ENCODE measurements around the gene THAP4. TPM values are rescaled to one million over a fixed set of nuclear protein-coding genes. Genes with fewer than 3 reads are reported as not detected.

Gene THAP4
- total and polyA plus RNA-seq, 2 of the 13 experiments (the other 11 are each of a cell fraction or from before 2014, with no cell fraction given) = 59.7 to 75.7 TPM

GRCh38 chr2:241558532-241559322 lies 78.2 kb downstream of the THAP4 start, which contains the start of gene BOK (continued):
- TF ChIP-seq HNF1B (CRISPR knock-in tag; IDR thresholded peaks at IDR 0.05) (no peak), TCF12 (IDR thresholded peaks at IDR 0.05) (no peak), TCF12 (CRISPR knock-in tag; IDR thresholded peaks at IDR 0.05) (0 out of 2 replicates have a peak, but pooled peaks have one; percentile 23), MXD3 (CRISPR knock-in tag; IDR thresholded peaks at IDR 0.05) (peak; percentile 63; the same call in 1 of the 2 replicates), ZFP36L2 (CRISPR knock-in tag; IDR thresholded peaks at IDR 0.05) (0 out of 2 replicates have a peak, but pooled peaks have one; percentile 43), RBM22 (optimal IDR thresholded peaks at IDR 0.05; ENCODE audit: low read length) (no peak), TFDP1 (CRISPR knock-in tag; IDR thresholded peaks at IDR 0.05; ENCODE audit: borderline replicate concordance) (peak; percentile 58; the same call in 1 of the 2 replicates), SP5 (CRISPR knock-in tag; IDR thresholded peaks at IDR 0.05; ENCODE audit: borderline replicate concordance, low read depth) (peak; percentile 77), ZNF207 (IDR thresholded peaks at IDR 0.05; ENCODE audit: borderline replicate concordance) (no peak), CSRNP1 (CRISPR knock-in tag; IDR thresholded peaks at IDR 0.05) (0 out of 2 replicates have a peak, but pooled peaks have one; percentile 9), ZNF446 (CRISPR knock-in tag; IDR thresholded peaks at IDR 0.05) (peak; percentile 49; the same call in 1 of the 2 replicates), SAP130 (CRISPR knock-in tag; IDR thresholded peaks at IDR 0.05; ENCODE audit: low read depth) (peak; percentile 86), SP4 (CRISPR knock-in tag; IDR thresholded peaks at IDR 0.05) (peak; percentile 85), KLF12 (CRISPR knock-in tag; IDR thresholded peaks at IDR 0.05; ENCODE audit: borderline replicate concordance) (no peak), HINFP (CRISPR knock-in tag; IDR thresholded peaks at IDR 0.05; ENCODE audit: low read depth) (no peak), ZBTB8A (CRISPR knock-in tag; IDR thresholded peaks at IDR 0.05; ENCODE audit: borderline replicate concordance, low read depth) (no peak), CREBL2 (CRISPR knock-in tag; IDR thresholded peaks at IDR 0.05; ENCODE audit: borderline replicate concordance) (peak; percentile 64; the same call in 1 of the 2 replicates), PITX1 (CRISPR knock-in tag; IDR thresholded peaks at IDR 0.05) (peak; percentile 68), ZNF562 (CRISPR knock-in tag; IDR thresholded peaks at IDR 0.05; ENCODE audit: borderline replicate concordance) (no peak), NONO (IDR thresholded peaks at IDR 0.05) (no peak), NONO (CRISPR knock-in tag; conservative IDR thresholded peaks at IDR 0.05) (peak; percentile 59), ZSCAN29 (CRISPR knock-in tag; conservative IDR thresholded peaks at IDR 0.05) (peak; percentile 54; the same call in 1 of the 2 replicates), FLYWCH1 (CRISPR knock-in tag; IDR thresholded peaks at IDR 0.05) (0 out of 2 replicates have a peak, but pooled peaks have one; percentile 85)
